PC-9 (cell line): ENCODE results near the gene EHD2. TPM values are rescaled to one million over a fixed set of nuclear protein-coding genes. Genes with fewer than 3 reads are reported as not detected.

Source experiments
- BruUV-seq: library from RNA; stranded (reverse); fragments of 400-500 nt; replicated peaks from 2 replicates; lab custom pipeline; 2021; lab: Mats Ljungman, UMichigan
- CTCF ChIA-PET: fragments of 300-600 bp; sonication (Branson Sonifier 250); formaldehyde crosslinking; loops from one replicate; lab custom pipeline; 2022; ENCODE audit warnings: antibody characterized with exemption; lab: Charles Lee
- POLR2A ChIA-PET: fragments of 300-600 bp; sonication (Branson Sonifier 250); formaldehyde crosslinking; loops from one replicate; lab custom pipeline; 2022; ENCODE audit warnings: antibody characterized with exemption; ENCODE audit not compliant: unreplicated experiment; lab: Charles Lee
- DNase-seq, 2 experiments: peaks; one replicate each; pipeline versions ENCODE4 v3.0.0 to v3.0.0-alpha.2; 2015 to 2022; ENCODE audit warnings: mixed read lengths in 1 of 2
- H2AFZ ChIP-seq: fragments of 200-600 bp; sonication (generic); 2 replicates; pipeline ENCODE4 v1.8.1; 2017; ENCODE audit warnings: antibody characterized with exemption
- H3F3A ChIP-seq: fragments of 200-600 bp; sonication (generic); 2 replicates; pipeline ENCODE4 v1.8.1; 2017; ENCODE audit warnings: antibody characterized with exemption, mild to moderate bottlenecking, low read depth; ENCODE audit not compliant: insufficient read depth
- H3K27ac ChIP-seq: fragments of 200-600 bp; sonication (generic); 2 replicates; pipeline ENCODE4 v1.6.1; 2016; ENCODE audit warnings: mixed run types
- H3K27me3 ChIP-seq: fragments of 200-600 bp; sonication (generic); 2 replicates; pipeline ENCODE4 v1.6.1; 2016; ENCODE audit warnings: low read depth, mixed run types; ENCODE audit not compliant: insufficient read depth
- H3K36me3 ChIP-seq: fragments of 200-600 bp; sonication (generic); 2 replicates; pipeline ENCODE4 v1.6.1; 2016; ENCODE audit warnings: low read depth, mixed run types
- H3K4me1 ChIP-seq: fragments of 200-600 bp; sonication (generic); replicated peaks from 2 replicates; pipeline ENCODE4 v1.6.1; 2016; ENCODE audit warnings: mixed run types; ENCODE audit not compliant: insufficient read depth
- H3K4me2 ChIP-seq: fragments of 200-600 bp; sonication (generic); 2 replicates; pipeline ENCODE4 v1.6.1; 2017; ENCODE audit warnings: mixed run types
- H3K4me3 ChIP-seq: fragments of 200-600 bp; sonication (generic); 2 replicates; pipeline ENCODE4 v1.6.1; 2016; ENCODE audit warnings: mixed run types
- H3K79me2 ChIP-seq: fragments of 200-600 bp; sonication (generic); 2 replicates; pipeline ENCODE4 v1.6.1; 2017; ENCODE audit warnings: low read depth, mixed run types
- H3K9me2 ChIP-seq: fragments of 200-600 bp; sonication (generic); 2 replicates; pipeline ENCODE4 v1.8.1; 2017; ENCODE audit warnings: mild to moderate bottlenecking; ENCODE audit not compliant: insufficient read depth
- H3K9me3 ChIP-seq: fragments of 200-600 bp; sonication (generic); 2 replicates; pipeline ENCODE4 v1.8.1; 2016; ENCODE audit warnings: low read depth; ENCODE audit not compliant: insufficient read depth
- H4K20me1 ChIP-seq: fragments of 200-600 bp; sonication (generic); 2 replicates; pipeline ENCODE4 v1.8.1; 2017; ENCODE audit not compliant: insufficient read depth
- CTCF ChIP-seq: fragments of 200-600 bp; sonication (generic); conservative IDR thresholded peaks from 2 replicates; pipeline ENCODE4 v1.6.1; 2017; ENCODE audit warnings: mixed run types, antibody characterized with exemption, mild to moderate bottlenecking, moderate library complexity
- EZH2 ChIP-seq: fragments of 200-600 bp; sonication (generic); IDR thresholded peaks from 2 replicates; pipeline ENCODE4 v1.8.0; 2017; ENCODE audit warnings: antibody characterized with exemption, low read depth
- intact Hi-C: fragments of 100-400 bp; cut with micrococcal nuclease; formaldehyde crosslinking; loops from one replicate; pipeline ENCODE4 v1.10.0; 2022; ENCODE audit not compliant: unreplicated experiment
- total RNA-seq: library from RNA; stranded (reverse); gene quantifications from 2 replicates; pipeline ENCODE4 v1.2.3, GENCODE V29; 2021

The EHD2 gene
- total RNA-seq, 1 experiment from 2014 or later, result 25.6 TPM

GRCh38 chr19:47681388-47681787, 31.8 kb upstream of the EHD2 start:
- no TSS peak for BruUV-seq
- Histone ChIP-seq H4K20me1 (no peaks in the 10 kb centered on the region), H3K4me2 (no peak overlapping the region), H3K36me3 (0 out of 2 replicates have a peak, but pooled peaks cover 4% of the 10 kb centered on the region), H3K27ac (no peak overlapping the region), H3K27me3 (no peaks in the 10 kb centered on the region), H3K4me1 (no peaks in the 10 kb centered on the region), H3K4me3 (no peak overlapping the region), H3K79me2 (no peaks in the 10 kb centered on the region), H3F3A (peaks cover 16% of the 10 kb centered on the region; the same call in 1 of the 2 replicates), H3K9me2 (no peaks in the 10 kb centered on the region), H3K9me3 (no peaks in the 10 kb centered on the region), H2AFZ (no peak overlapping the region)
- intact Hi-C loops, result no loop called here
- TF ChIP-seq CTCF (no peak), EZH2 (no peak)
- POLR2A ChIA-PET, result no interaction called here
- no peak for DNase-seq
- CTCF ChIA-PET, result no interaction called here

- Histone ChIP-seq H3K4me1 (no peaks in the 10 kb centered on the region), H3K27ac (no peak overlapping the region), H3K79me2 (no peaks in the 10 kb centered on the region), H3K27me3 (no peaks in the 10 kb centered on the region), H2AFZ (no peak overlapping the region), H3K36me3 (0 out of 2 replicates have a peak, but pooled peaks cover 3% of the 10 kb centered on the region), H3K9me3 (no peaks in the 10 kb centered on the region), H3K4me3 (no peak overlapping the region), H3K4me2 (no peak overlapping the region), H3K9me2 (no peaks in the 10 kb centered on the region), H3F3A (peaks cover 16% of the 10 kb centered on the region; the same call in 1 of the 2 replicates), H4K20me1 (no peaks in the 10 kb centered on the region)
- no peak for DNase-seq
- no TSS peak for BruUV-seq
- ChIA-PET CTCF (no interaction called here), POLR2A (interaction anchor here (0.6 kb wide), 1 partner anchor 87 kb away, joined by 3 read pairs; no protein-coding TSS in a partner anchor)
- intact Hi-C loops, result no loop called here
- TF ChIP-seq CTCF (no peak), EZH2 (no peak)
These were observed 31.3 kb upstream of the EHD2 start for GRCh38 chr19:47681936-47682335.

GRCh38 chr19:47682939-47683338, 30.3 kb upstream of the EHD2 start:
- Histone ChIP-seq H2AFZ (no peak overlapping the region), H3F3A (0 out of 2 replicates have a peak, but pooled peaks cover 9% of the 10 kb centered on the region), H3K36me3 (no peaks in the 10 kb centered on the region), H4K20me1 (no peaks in the 10 kb centered on the region), H3K27ac (no peak overlapping the region), H3K27me3 (no peaks in the 10 kb centered on the region), H3K4me3 (no peak overlapping the region), H3K9me2 (no peaks in the 10 kb centered on the region), H3K79me2 (no peaks in the 10 kb centered on the region), H3K4me2 (no peak overlapping the region), H3K9me3 (no peaks in the 10 kb centered on the region), H3K4me1 (no peaks in the 10 kb centered on the region)
- no TSS peak for BruUV-seq
- CTCF ChIA-PET, result interaction anchor here (0.6 kb wide), 1 partner anchor 842 kb away, joined by 3 read pairs; no protein-coding TSS in a partner anchor
- intact Hi-C loops, result no loop called here
- DNase-seq, result no peak
- POLR2A ChIA-PET, result no interaction called here
- no peak for TF ChIP-seq CTCF
- TF ChIP-seq EZH2, result no peak
